Endothelial cell of umbilical vein (primary cell): ENCODE data around the gene OSBP2. TPM values are rescaled to one million over a fixed set of nuclear protein-coding genes. Genes with fewer than 3 reads are reported as not detected.

ENCODE experiments used
- BruUV-seq: library from RNA; stranded (reverse); fragments of 400-500 nt; replicated peaks from 2 replicates; lab custom pipeline; 2021; lab: Mats Ljungman, UMichigan
- CTCF ChIA-PET: fragments of 300-600, 350-600 bp; sonication (Branson Sonifier 250); formaldehyde crosslinking; loops from one replicate; lab custom pipeline; 2021; ENCODE audit warnings: antibody characterized with exemption, inconsistent platforms; lab: Charles Lee
- POLR2A ChIA-PET: fragments of 300-600, 350-600 bp; sonication (Branson Sonifier 250); formaldehyde crosslinking; loops from one replicate; lab custom pipeline; 2021; ENCODE audit warnings: antibody characterized with exemption, inconsistent platforms; lab: Charles Lee
- DNase-seq: peaks from one replicate; pipeline ENCODE4 v3.0.0-alpha.2; 2011; ENCODE audit warnings: low read depth, low spot score
- FAIRE-seq: peaks from 2 replicates; lab custom pipeline; 2011; peaks lifted over from hg19 to GRCh38; lab: Jason Lieb, UNC
- H2AFZ ChIP-seq: 2 replicates; pipeline ENCODE4 v1.6.0; 2012; ENCODE audit warnings: low read depth, low read length, control low read depth, inconsistent platforms
- H3K27ac ChIP-seq: 2 replicates; pipeline ENCODE4 v1.5.1; 2011; ENCODE audit warnings: low read depth, mild to moderate bottlenecking, control low read depth, low read length, moderate library complexity; ENCODE audit not compliant: insufficient read depth
- H3K27me3 ChIP-seq, 2 experiments: 2 replicates each; pipeline versions ENCODE4 v1.6.0 to v1.6.1; 2011; ENCODE audit warnings: low read length in 2 of 2, mixed read lengths in 1 of 2; ENCODE audit not compliant: control insufficient read depth in 2 of 2, insufficient read depth in 2 of 2
- H3K36me3 ChIP-seq, 2 experiments: 2 replicates in 1 of 2; 3 replicates in 1 of 2; pipeline ENCODE4 v1.5.1; 2011; ENCODE audit warnings: low read length in 2 of 2, mild to moderate bottlenecking in 1 of 2, moderate library complexity in 1 of 2; ENCODE audit not compliant: control insufficient read depth in 2 of 2, insufficient read depth in 2 of 2; ENCODE audit errors: extremely low read depth in 1 of 2
- H3K4me1 ChIP-seq: 3 replicates; pipeline ENCODE4 v1.5.1; 2011; ENCODE audit warnings: mild to moderate bottlenecking, low read length; ENCODE audit not compliant: control insufficient read depth, insufficient read depth; ENCODE audit errors: extremely low read depth
- H3K4me2 ChIP-seq: 2 replicates; pipeline ENCODE4 v1.6.1; 2011; ENCODE audit warnings: low read length, control low read depth, mixed read lengths; ENCODE audit not compliant: insufficient read depth
- H3K4me3 ChIP-seq, 3 experiments: fragments of 200-600 bp in 1 of 3; sonication (generic), shearing (Covaris generic) in 1 of 3; replicated peaks in 1 of 3; 2 replicates each; pipeline ENCODE4 v1.5.1; 2011 to 2016; ENCODE audit warnings: control low read depth in 3 of 3, low read length in 3 of 3, mild to moderate bottlenecking in 2 of 3, inconsistent platforms in 1 of 3, low read depth in 1 of 3, moderate library complexity in 1 of 3; ENCODE audit not compliant: insufficient read depth in 1 of 3
- H3K79me2 ChIP-seq: 2 replicates; pipeline ENCODE4 v1.6.0; 2012; ENCODE audit warnings: low read length, inconsistent platforms; ENCODE audit not compliant: control insufficient read depth, insufficient read depth
- H3K9ac ChIP-seq: replicated peaks from 2 replicates; pipeline ENCODE3; 2011; ENCODE audit warnings: low read length, control low read depth; ENCODE audit not compliant: insufficient read depth; ENCODE audit errors: extremely low read depth
- H3K9me1 ChIP-seq: replicated peaks from 3 replicates; pipeline ENCODE4 v1.6.0; 2011; ENCODE audit warnings: mild to moderate bottlenecking, low read length; ENCODE audit not compliant: control insufficient read depth, insufficient read depth; ENCODE audit errors: extremely low read depth
- H3K9me3 ChIP-seq: replicated peaks from 2 replicates; pipeline ENCODE4 v1.5.1; 2012; ENCODE audit warnings: low read length, inconsistent platforms; ENCODE audit not compliant: control insufficient read depth, insufficient read depth
- H4K20me1 ChIP-seq: replicated peaks from 2 replicates; pipeline ENCODE3; 2011; ENCODE audit warnings: mild to moderate bottlenecking, low read length; ENCODE audit not compliant: control insufficient read depth, insufficient read depth; ENCODE audit errors: extremely low read depth
- CTCF ChIP-seq, 2 donors: IDR thresholded peaks; 1 replicate in 1 of 2; 2 replicates in 1 of 2; pipeline ENCODE4 v1.5.1; 2011; ENCODE audit warnings: low read length in 2 of 2, mild to moderate bottlenecking in 2 of 2, moderate library complexity in 2 of 2, control low read depth in 1 of 2, inconsistent platforms in 1 of 2, low read depth in 1 of 2; ENCODE audit not compliant: insufficient read depth in 1 of 2; ENCODE audit errors: extremely low read depth in 1 of 2
- EZH2 ChIP-seq: IDR thresholded peaks from 2 replicates; pipeline ENCODE4 v1.6.1; 2012; ENCODE audit warnings: borderline replicate concordance, low read depth, mild to moderate bottlenecking, moderate library complexity, low read length, inconsistent platforms; ENCODE audit not compliant: severe bottlenecking
- FOS ChIP-seq: IDR thresholded peaks from 2 replicates; pipeline ENCODE4 v1.6.1; 2011; ENCODE audit warnings: mild to moderate bottlenecking, low read length, moderate library complexity, borderline replicate concordance; ENCODE audit not compliant: insufficient read depth
- MAX ChIP-seq: IDR thresholded peaks from 2 replicates; pipeline ENCODE4 v1.6.1; 2011; ENCODE audit not compliant: insufficient read depth, insufficient read length
- MYC ChIP-seq: IDR thresholded peaks from one replicate; pipeline ENCODE4 v1.6.1; 2011; ENCODE audit warnings: mild to moderate bottlenecking, low read depth, low read length
- POLR2A ChIP-seq: IDR thresholded peaks from 2 replicates; pipeline ENCODE4 v1.6.1; 2012; ENCODE audit warnings: low read depth, mild to moderate bottlenecking, control low read depth, low read length
- POLR2AphosphoS5 ChIP-seq: IDR thresholded peaks from 2 replicates; pipeline ENCODE4 v1.6.1; 2012; ENCODE audit warnings: low read depth, mild to moderate bottlenecking, control low read depth, low read length, moderate library complexity; ENCODE audit not compliant: insufficient read depth
- dilution Hi-C: fragments of 300-500 bp; cut with MboI; formaldehyde crosslinking; loops from one replicate; pipeline ENCODE4 v1.15.0; 2019; ENCODE audit warnings: low sequenced_read_pairs; ENCODE audit not compliant: extremely low pct_ligation_motif_present
- intact Hi-C: fragments of 100-400 bp; cut with micrococcal nuclease; formaldehyde crosslinking; loops from one replicate; pipeline ENCODE4 v1.10.0; 2022
- polyA plus RNA-seq, 4 experiments: library from polyadenylated mRNA; depleted of rRNA in 3 of 4; stranded (reverse) in 3 of 4; unstranded in 1 of 4; fragments of >200 nt; gene quantifications; 2 replicates each; pipeline versions ENCODE4 v1.2.1 to v1.2.3, GENCODE V29; 2011 to 2012; ENCODE audit warnings: missing spikeins in 1 of 4
- total RNA-seq: library from RNA; stranded (reverse); gene quantifications from 2 replicates; pipeline ENCODE4 v1.2.3, GENCODE V29; 2021

The OSBP2 gene
- total and polyA plus RNA-seq, 2 donors (not counting 3 experiments of a cell fraction or from before 2014, with no cell fraction given), result 4.1 to 7.5 TPM

DNA sequence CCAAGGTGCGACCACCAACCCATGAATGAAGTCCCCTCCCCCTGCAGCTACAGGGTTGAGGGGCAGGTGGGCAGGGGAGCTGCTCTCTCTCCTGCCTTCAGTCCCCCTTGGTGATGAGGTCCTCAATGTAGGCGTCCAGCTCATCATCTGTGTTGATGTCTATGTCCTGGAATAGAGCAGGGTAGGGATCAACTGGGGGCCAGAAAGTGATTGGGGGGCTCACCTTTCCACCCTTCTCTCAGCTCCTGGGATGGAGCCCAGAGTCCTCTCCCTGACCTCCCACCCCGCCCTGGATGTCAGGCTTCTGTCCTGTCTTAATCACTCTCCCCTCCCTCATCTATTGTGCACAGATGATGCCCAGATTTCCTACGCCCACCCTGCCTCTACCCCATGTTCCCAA, 232.0 kb downstream of the OSBP2 start:
- DNase-seq (no peak), FAIRE-seq (no peak)
- Histone ChIP-seq H3K27me3 (no peaks in the 10 kb centered on the region), H3K79me2 (no peaks in the 10 kb centered on the region), H3K4me3 (no peak overlapping the region), H3K27ac (no peak overlapping the region), H3K9me3 (no peaks in the 10 kb centered on the region), H4K20me1 (no peaks in the 10 kb centered on the region), H2AFZ (no peak overlapping the region), H3K9me1 (no peaks in the 10 kb centered on the region), H3K4me2 (no peak overlapping the region), H3K36me3 (peaks cover 9 to 40% of the 10 kb centered on the region in 2 experiments), H3K4me1 (peaks cover 3% of the 10 kb centered on the region), H3K9ac (no peak overlapping the region)
- POLR2A ChIA-PET, result no interaction called here
- dilution Hi-C loops (no loop called here), intact Hi-C loops (no loop called here)
- CTCF ChIA-PET, result no interaction called here
- no TSS peak for BruUV-seq
- no peak for TF ChIP-seq EZH2
- TF ChIP-seq MAX, result no peak
- no peak for TF ChIP-seq POLR2AphosphoS5
- no peak for TF ChIP-seq CTCF (IDR thresholded peaks at IDR 0.05; ENCODE audit: extremely low read depth in 1 of 2, insufficient read depth in 1 of 2, low read depth in 1 of 2, low read length in 2 of 2)
- TF ChIP-seq MYC, result no peak
- no peak for TF ChIP-seq FOS
- TF ChIP-seq POLR2A, result no peak
